HG03558 (cell line): ENCODE measurements around the gene MAPK8IP3.
"Not testable (repeated sequence)": the region's sequence is repeated elsewhere in the genome, so short reads cannot be mapped to it uniquely, and the experiment has no call there.

Experiments used
- ATAC-seq: cut with Tn5 transposase; IDR thresholded peaks from one replicate; pipeline ENCODE4 v1.9.1; 2021; ENCODE audit warnings: moderate number of reproducible peaks; ENCODE audit not compliant: unreplicated experiment; ENCODE audit errors: extremely low read depth

Gene MAPK8IP3

GRCh38 chr16:1708083-1708767 lies 2.2 kb downstream of the MAPK8IP3 start:
- no peak for ATAC-seq

- ATAC-seq, result no peak
Observed at GRCh38 chr16:1708768-1709180, 2.8 kb downstream of the MAPK8IP3 start.

GRCh38 chr16:1709356-1709755 lies 3.4 kb downstream of the MAPK8IP3 start:
- ATAC-seq, result no peak

- no peak for ATAC-seq
Observed at GRCh38 chr16:1710811-1711507, 5.0 kb downstream of the MAPK8IP3 start.

GRCh38 chr16:1712791-1713261 lies 6.8 kb downstream of the MAPK8IP3 start:
- no peak for ATAC-seq

GRCh38 chr16:1713331-1713730 lies 7.3 kb downstream of the MAPK8IP3 start:
- no peak for ATAC-seq

GRCh38 chr16:1713933-1714332 lies 7.9 kb downstream of the MAPK8IP3 start:
- no peak for ATAC-seq

- ATAC-seq, result no peak
Observed at GRCh38 chr16:1715220-1715619, 9.2 kb downstream of the MAPK8IP3 start.

- ATAC-seq, result not testable (repeated sequence)
Observed at GRCh38 chr16:1718236-1718635, 12.2 kb downstream of the MAPK8IP3 start.

GRCh38 chr16:1719559-1720229 lies 13.7 kb downstream of the MAPK8IP3 start:
- not testable (repeated sequence) for ATAC-seq

- no peak for ATAC-seq
Observed at GRCh38 chr16:1721372-1721771, 15.4 kb downstream of the MAPK8IP3 start.

GRCh38 chr16:1723450-1724147 lies 17.6 kb downstream of the MAPK8IP3 start:
- ATAC-seq, result no peak

GRCh38 chr16:1724491-1724890 lies 18.5 kb downstream of the MAPK8IP3 start:
- no peak for ATAC-seq

GRCh38 chr16:1726661-1727502 lies 20.9 kb downstream of the MAPK8IP3 start:
- no peak for ATAC-seq

- ATAC-seq, result no peak
Observed at GRCh38 chr16:1727651-1728624, 21.9 kb downstream of the MAPK8IP3 start.

GRCh38 chr16:1729026-1729425 lies 23.0 kb downstream of the MAPK8IP3 start:
- ATAC-seq, result no peak

GRCh38 chr16:1729445-1729844 lies 23.4 kb downstream of the MAPK8IP3 start:
- ATAC-seq, result no peak

- no peak for ATAC-seq
Observed at GRCh38 chr16:1731073-1731472, 25.1 kb downstream of the MAPK8IP3 start.

- no peak for ATAC-seq
Observed at GRCh38 chr16:1731603-1732002, 25.6 kb downstream of the MAPK8IP3 start.
